DND-41 (cell line): ENCODE data around the gene FAXDC2.

ENCODE experiments used
- CTCF ChIP-seq: IDR thresholded peaks from 2 replicates; pipeline ENCODE4 v1.5.1; 2012; ENCODE audit warnings: borderline replicate concordance, low read length, moderate library complexity, mild to moderate bottlenecking; ENCODE audit not compliant: poor library complexity, severe bottlenecking; ENCODE audit errors: extremely low read depth
- EZH2 ChIP-seq: IDR thresholded peaks from 3 replicates; pipeline ENCODE4 v1.6.1; 2012; ENCODE audit warnings: borderline replicate concordance, low read depth, mild to moderate bottlenecking, moderate library complexity, low read length, inconsistent platforms; ENCODE audit not compliant: severe bottlenecking

- TF ChIP-seq CTCF = no peak
- TF ChIP-seq EZH2 = no peak
Observed at GRCh38 chr5:154813736-154814135, 36.7 kb downstream of the FAXDC2 start.
